HG02642 (cell line): ENCODE measurements around the gene NXPH1.
A peak's percentile ranks its signal among the peaks of the same experiment; 100 is the strongest.

ENCODE experiments used
- ATAC-seq: cut with Tn5 transposase; IDR thresholded peaks from one replicate; pipeline ENCODE4 v1.9.1; 2021; ENCODE audit warnings: mild to moderate bottlenecking; ENCODE audit not compliant: unreplicated experiment, poor library complexity

The NXPH1 gene

GRCh38 chr7:8433477-8434289 is at the start of gene NXPH1:
Gene NXPH1, plus strand, starts transcription at chr7:8433609.
- no peak for ATAC-seq

GRCh38 chr7:8384901-8385300 is 48.5 kb upstream of the NXPH1 start:
- no peak for ATAC-seq

- ATAC-seq, result peak; percentile 74
Measured at GRCh38 chr7:8386926-8387550, 46.4 kb upstream of the NXPH1 start.

GRCh38 chr7:8387551-8388256 is 45.7 kb upstream of the NXPH1 start:
- ATAC-seq, result peak; percentile 72

DNA sequence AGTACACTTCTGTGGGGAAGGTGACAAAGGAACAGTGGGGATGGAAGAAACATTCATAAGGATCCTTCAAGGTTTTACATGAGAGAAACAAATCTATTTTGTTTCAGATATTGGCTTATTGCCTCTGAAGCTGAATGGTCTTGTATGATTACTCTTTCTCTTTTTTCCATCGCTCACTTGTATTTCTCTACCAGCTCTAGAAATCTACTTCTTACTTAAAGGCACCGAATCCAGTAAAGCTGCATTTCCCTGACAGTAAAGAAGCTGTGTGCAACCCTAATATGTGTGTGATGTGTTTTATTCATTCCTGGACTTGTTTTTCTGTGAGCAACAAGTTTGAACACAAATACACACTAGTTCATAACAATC is 45.2 kb upstream of the NXPH1 start:
- ATAC-seq, result no peak

GRCh38 chr7:8389593-8390261 is 43.7 kb upstream of the NXPH1 start:
- no peak for ATAC-seq

- no peak for ATAC-seq
Measured at GRCh38 chr7:8390262-8390626, 43.2 kb upstream of the NXPH1 start.

DNA sequence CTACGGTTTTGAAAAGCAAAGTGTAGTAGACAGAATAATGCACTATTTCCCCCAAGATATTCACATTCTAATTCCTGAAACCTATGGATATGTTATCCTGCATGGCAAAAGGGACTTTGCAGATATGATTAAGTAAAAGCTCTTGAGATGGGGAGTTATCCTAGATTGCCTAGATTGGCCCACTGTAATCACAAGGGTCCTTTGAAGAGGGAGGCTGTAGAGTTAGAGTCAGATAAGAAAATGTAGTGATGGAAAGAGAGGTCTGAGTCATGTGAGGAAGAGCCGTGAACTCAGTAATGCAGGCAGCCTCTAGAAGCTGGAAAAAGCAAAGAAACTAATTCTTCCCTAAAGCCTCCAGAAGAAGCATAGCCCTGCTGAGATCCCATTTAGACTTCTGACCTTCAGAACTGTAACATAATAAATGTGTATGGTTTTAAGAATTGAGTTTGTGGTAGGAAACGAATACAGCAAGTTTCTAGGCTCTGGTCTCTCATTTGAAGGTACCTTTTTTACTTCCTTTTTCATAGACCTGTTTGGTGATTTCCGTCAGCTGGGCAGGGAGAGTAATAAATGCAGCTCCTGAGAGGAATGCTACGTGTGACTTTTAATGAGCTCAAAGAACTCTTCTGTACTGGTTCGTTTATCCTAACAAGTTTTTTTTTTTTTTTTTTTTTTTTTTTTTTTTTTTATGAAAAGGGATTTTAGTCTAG is 41.9 kb upstream of the NXPH1 start:
- no peak for ATAC-seq

GRCh38 chr7:8396294-8396693 is 37.1 kb upstream of the NXPH1 start:
- ATAC-seq, result no peak

DNA sequence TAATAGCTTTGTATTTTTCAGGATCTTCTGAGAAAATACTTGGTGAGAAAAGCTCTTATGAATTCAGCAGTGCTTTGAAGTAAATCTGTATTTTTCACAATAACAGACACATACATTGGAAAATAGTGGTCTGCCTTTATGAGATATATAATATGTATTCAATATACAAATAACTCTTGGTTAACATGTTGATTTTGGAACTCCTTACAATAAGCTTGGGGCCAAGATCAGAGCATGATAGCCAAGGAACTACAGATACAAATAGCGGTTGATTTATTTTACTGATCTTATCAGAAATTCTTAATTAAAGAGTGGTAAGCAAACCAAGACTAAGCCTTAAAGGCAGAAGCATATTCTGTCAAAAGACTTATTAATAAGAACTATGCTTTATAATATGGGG is 24.5 kb upstream of the NXPH1 start:
- ATAC-seq, result no peak

GRCh38 chr7:8411103-8411502 is 22.3 kb upstream of the NXPH1 start:
- no peak for ATAC-seq

DNA sequence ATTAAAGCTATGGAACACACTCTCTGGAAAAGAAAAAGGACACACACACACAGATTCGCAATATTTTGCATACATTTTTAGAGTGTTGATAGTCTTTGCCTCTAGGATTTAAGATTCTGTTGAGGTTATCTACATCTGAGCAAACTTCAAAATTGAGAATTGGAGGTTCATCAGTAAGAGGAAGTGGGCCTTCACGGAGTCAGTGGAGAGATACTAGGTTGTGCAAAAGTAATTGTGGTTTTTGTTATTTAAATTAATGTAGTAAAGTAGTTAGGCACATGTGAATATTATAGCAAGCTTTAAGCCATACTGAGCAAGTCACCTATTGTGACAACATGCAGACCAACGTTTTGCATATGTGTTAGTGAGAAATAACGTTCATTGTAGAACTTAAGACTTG is 19.8 kb upstream of the NXPH1 start:
- no peak for ATAC-seq

- peak; percentile 71 for ATAC-seq
Measured at GRCh38 chr7:8418629-8419245, 14.7 kb upstream of the NXPH1 start.

DNA sequence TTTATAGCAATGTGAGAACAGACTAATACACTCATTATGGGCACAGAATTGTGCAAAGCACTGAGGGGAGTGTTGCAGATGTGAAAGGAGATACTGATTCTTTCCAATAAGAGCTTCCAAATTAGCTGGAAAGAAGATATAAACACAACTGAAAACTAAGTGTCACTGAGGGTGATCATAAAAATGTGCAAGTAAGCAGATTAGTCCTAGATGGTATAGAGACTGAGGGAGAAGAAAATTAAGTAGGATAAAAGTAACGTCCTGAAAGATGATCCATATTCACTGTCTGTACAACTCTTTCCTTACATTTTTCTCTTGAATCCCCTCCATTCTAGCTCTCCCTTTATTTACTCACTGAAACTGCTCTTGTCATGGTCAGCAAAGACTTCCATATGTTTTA is 11.2 kb upstream of the NXPH1 start:
- no peak for ATAC-seq

- ATAC-seq, result no peak
Measured at GRCh38 chr7:8423057-8423456, 10.4 kb upstream of the NXPH1 start.

DNA sequence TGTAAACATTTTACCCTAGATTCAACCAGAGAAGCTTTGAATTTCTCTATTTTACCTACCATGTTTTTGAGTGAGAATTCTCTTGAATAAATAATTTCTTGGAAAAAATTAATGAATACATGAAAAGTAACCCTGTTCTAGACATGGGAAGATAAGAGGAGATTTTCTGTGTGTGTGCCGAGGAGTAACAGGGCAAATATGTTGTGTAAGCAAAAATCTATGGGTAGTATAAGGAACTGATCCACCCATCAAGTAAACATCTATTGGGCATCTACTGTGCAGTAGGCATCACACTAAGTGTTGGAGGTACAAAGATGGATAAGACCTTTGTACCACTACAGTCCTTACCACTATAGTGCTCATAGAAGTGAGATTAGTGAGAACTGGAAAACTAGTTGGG is 8.2 kb upstream of the NXPH1 start:
- ATAC-seq, result no peak

- no peak for ATAC-seq
Measured at GRCh38 chr7:8430643-8431042, 2.8 kb upstream of the NXPH1 start.

DNA sequence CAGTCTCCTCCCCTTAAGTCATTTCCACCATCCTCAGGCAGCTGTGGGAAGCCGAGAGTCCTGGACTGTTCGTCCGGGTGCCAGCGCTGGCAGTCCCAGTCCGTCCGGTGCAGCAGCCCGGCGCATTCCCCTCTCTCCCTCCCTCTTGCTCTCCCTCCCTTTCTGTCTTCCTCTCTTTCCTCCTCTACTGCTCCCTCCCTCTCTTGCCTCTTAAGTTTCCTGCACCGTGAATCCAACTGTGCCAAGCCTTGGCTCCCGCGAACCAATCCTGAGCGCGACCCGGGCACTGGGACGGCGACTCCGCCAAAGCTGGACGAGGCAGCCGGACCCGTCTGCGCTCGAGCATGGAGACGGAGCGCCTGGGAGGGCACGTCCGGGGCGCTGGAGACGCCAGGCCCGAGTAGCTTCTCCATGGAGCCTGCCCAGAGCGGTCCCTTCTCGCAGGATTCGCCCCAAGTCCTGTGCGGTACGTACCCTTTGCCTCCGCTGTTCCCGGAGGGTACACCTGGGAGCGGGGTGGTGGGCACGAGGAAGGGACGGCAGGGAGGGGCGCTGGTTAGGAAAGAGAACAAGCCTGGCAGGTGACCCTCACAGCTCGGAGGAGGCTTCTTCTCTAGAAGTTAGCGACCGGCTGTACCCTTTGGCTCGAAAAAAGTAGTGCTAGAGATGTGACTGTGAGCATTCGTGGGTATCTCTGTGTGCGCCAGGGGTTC is 1.0 kb downstream of the NXPH1 start:
- ATAC-seq, result no peak

GRCh38 chr7:8435095-8435494 is 1.7 kb downstream of the NXPH1 start:
- ATAC-seq, result no peak
